Measurements from ENCODE around the gene ACVR2A.
A peak's percentile ranks its signal among the peaks of the same experiment; 100 is the strongest.

Gene ACVR2A

DNA sequence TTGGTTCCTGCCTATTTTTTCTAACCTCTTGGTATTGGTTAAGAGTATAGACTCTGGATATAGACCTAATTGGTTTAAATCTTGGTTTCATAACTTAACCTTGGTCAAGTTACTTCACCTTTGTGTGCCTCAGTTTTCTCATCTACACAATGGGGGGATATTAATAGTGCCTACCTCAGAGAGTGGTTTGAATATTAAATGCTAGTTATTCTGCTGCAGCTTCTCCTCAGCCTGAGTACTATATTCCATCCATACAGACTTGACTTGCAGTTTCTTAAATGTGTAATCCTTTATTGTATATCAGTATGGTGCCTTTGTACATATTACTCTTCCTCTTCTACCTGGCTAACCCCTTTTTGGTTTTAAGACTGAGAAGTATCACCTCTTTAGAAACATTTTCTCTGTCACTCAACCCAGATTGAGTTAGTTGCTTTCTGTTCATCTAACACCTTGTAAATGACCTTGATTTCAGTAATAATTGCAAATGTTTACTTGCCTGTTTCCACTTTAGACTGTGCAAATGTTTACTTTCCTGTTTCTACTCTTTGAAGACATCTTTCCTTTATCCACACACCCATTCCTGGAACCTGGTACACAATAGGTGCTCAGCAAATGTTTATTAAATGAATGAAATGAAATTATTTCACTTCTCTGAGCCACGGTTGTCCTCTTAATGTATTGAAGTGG, 6.6 kb downstream of the ACVR2A start:
- intact Hi-C loops (cut with DNase I): no loop called here
- no peak for DNase-seq

DNA sequence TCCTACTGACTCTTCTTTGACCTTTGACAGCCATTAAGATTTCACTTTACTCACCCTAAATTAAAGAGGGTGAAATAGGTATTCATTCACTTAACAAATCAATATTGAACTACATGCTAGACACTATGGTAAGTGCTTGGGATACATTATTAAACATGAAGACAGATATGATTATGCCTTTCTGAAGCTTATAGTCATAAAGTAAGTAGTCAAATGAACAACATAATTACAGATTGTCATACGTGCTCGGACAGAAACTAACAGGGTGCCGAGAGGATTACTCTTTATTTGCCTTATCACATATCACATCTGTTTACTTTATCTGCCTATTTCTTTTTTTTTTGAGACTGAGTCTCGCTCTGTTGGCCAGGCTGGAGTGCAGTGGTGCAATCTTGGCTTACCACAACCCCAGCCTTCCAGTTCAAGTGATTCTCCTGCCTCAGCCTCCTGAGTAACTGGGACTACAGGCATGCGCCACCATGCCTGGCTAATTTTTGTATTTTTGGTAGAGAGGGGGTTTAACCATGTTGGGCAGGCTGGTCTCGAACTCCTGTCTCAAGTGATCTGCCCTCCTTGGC, 9.8 kb downstream of the ACVR2A start:
- intact Hi-C loops (cut with DNase I): no loop called here
- no peak for DNase-seq

DNA sequence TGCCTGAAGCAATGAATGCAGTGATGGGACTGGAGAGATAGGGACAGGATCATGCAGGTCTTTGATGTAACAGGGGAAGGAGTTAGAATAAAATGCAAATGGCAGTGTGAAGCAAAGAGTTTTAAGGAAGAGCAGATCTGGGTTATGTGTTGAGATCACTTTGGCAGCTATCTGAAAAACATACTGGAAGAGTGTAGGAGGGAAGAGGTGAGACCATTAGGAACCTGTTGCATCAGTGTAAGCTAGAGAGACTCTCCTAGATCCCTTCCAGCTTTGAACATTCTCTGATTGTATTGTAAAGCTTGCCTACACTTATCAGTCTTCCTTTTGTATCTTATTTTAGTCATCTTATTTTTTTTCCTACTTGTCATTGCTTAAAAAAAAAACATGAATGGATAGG, 10.5 kb downstream of the ACVR2A start:
- intact Hi-C loops (cut with DNase I): no loop called here
- DNase-seq: no peak

DNA sequence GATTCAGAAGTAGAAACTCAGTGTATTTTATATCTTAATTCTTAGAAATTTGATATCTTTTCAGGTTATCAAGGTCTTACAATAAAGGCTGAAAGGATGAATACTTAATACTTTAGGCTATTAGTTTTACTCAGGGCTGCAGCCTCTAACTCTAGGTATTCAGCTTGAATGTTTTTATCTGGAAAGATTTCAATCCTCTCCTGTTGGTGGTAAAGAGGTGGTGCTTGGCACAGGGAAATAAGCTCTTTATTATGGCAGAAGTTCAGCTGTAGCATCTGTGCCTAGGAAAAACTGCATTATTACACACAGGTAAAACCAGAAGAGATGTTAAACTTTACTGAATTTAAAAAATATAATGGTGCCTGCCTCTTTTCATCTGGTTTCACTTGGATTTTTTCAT, 11.1 kb downstream of the ACVR2A start:
- DNase-seq: no peak
- intact Hi-C loops (cut with DNase I): no loop called here

DNA sequence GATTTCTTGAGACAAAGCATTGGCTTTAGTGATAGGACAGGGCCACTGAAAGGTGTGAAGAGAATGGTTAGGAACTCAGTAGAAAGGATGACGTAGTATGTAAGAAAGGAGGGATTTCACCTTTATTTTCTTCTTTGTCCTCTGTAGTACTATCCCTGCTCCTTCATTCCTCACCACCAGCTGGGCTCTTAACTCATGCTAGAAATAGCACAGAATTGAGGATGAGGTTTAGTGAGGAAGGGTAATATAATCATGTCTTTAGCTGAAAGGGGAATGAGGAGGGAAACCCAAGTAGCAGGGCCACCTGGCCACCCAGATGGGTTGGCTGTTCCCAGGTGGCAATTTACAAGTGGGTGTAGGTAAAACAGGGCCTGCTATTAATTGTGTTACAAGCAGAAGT, 15.2 kb downstream of the ACVR2A start:
- DNase-seq: no peak
- intact Hi-C loops (cut with DNase I): no loop called here

DNA sequence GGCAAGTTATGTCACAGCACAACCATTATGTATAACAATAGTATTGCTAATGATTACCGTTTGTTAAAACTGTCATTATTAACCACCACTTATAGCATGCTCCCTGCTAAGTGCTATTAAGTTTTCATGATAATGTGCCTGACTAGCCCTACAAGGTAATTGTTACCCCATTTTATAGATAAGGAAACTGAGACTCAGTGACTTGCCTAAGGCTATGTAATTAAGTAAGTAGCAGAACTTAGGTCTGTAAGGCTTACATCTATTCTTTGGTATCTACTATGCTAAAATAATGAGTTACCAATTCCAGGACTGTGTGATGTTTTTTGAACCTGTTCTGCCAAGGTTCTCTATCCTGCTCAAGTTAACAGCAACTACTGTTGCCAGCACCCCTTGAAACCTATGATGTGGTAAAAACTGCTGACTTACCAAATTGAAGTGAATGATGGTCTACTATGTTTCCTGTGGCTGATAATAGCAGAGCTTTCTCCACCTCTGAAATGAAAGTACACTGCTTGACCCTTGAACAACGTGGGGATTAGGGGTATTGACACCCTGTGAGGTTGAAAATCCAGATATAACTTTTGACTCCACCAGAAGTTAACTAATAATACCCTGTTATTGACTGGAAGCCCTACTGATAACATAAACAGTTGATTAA, 18.2 kb downstream of the ACVR2A start:
- intact Hi-C loops (cut with DNase I): no loop called here
- DNase-seq: no peak

DNA sequence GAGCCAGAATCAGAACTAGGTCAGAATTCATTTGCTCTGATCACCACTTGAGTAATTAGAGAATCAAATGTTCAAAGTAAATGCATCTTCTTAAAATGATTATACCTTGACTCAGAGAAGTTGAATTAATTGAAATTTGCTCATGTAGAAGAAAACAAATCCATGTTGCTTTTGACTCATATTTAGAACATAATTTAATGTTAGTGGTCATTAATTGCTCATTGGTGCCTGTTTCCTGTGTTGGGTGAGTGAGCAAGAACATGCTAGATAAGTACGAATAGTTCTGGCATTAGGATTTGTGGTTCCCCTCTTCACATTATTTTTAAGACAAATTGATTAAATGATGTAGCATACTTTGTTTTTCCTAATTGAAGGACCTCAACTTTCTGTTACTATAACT, 19.0 kb downstream of the ACVR2A start:
- intact Hi-C loops (cut with DNase I): no loop called here

DNA sequence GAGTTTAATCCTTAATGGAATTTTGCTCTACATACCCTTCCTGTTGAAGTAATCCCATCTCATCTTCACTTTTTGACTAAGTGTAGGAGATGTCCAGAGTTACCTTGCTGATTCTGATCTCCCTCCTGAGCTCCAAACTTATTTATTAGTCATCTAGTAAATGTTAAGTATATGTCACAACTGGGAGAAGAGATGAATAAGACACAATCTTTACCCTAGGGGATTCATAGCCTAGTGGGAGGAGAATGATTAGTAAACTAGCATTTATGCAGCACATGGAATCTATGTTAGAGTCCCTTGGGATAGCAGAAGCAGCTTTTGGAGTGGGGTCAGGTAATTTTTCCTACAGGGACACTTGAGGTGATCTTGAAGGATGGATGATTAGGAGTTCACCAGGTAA, 20.7 kb downstream of the ACVR2A start:
- DNase-seq: no peak
- intact Hi-C loops (cut with DNase I): no loop called here

More for the DNA sequence above, 19.0 kb downstream of the ACVR2A start:
- no peak for DNase-seq

DNA sequence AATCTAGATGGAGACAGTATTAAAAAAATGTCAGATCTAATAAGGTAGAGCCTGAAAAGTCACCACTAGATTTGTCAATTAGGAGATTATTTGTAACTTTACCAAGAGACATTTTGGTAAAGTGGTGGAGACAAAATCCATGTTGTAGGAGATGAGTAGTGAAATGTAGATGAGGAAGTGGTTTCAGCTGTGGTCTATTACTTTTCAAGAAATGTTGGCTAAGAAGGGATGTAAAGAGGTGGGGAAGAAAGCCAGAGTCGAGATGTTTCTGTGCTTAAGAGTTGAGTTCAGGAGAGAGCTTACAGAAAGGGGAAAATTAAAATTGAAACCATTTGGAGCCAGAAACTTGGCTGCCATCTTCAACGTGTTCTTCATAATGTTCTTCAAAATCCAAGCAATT, 22.2 kb downstream of the ACVR2A start:
- intact Hi-C loops (cut with DNase I): no loop called here
- DNase-seq: no peak

DNA sequence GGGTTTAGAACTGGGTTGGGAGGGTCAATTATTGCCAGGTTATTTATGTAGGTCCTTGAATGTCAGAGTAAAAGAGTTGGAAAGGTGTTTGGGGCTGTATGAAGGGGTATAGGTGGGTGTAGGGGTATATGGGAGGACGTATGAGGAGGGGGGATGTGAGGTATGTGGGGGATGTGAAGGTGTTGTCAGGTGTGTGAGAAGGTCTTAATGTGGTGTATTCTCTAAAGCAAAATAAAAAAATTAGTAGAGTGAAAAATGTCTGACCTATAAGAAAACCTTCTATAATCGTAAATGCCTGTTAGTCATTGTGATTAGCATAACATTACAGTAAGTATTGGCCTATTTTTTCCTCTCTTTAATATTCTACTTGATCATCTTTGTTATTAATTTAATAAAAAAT, 25.1 kb downstream of the ACVR2A start:
- intact Hi-C loops (cut with DNase I): no loop called here
- no peak for DNase-seq

DNA sequence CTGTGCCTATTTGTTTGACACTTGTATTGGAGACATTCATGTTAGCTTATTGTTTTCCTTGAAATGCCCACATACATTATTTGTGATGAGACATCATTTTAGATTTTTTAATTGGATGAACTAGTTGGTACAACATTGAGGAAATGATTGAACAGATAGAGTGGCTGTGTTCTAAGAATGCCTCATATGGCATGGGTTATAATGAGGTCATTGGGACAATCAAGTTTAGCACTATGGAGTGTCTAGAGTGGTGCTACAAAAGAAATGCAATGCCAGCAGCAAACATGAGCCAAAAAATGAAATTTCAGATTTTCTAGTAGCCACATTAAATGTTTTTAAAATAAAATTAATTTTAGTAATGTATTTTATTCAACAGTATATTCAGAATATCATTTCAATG, 28.1 kb downstream of the ACVR2A start:
- intact Hi-C loops (cut with DNase I): no loop called here
- no peak for DNase-seq

DNA sequence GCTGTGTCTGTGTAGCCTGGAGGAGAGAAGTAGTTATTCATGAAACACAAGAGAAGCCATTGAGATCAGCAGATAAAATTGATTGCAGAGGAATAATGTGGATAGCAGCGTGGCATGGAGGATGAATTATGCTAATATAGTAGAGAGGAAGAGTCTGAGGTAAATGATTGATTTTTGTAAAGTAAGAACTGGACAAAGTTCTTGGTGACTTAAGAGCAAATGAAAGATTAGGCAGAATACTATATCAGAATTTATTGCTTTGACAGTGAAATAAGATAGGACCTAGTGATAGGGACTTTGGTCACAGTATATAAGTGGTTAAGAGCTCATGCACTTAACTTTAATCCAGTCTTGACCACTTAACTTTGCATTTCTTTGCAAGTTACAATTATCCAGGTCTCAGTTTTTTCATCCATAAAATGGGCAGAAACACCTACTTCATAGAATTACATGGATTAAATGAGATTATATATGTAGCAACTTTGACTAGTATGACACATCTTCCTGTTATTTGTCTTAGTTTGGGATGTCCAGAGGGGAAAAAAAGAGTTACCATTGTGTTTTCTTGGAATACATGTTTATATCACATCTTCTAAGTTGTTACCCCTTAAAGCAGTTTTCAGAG, 29.1 kb downstream of the ACVR2A start:
- DNase-seq: no peak

DNA sequence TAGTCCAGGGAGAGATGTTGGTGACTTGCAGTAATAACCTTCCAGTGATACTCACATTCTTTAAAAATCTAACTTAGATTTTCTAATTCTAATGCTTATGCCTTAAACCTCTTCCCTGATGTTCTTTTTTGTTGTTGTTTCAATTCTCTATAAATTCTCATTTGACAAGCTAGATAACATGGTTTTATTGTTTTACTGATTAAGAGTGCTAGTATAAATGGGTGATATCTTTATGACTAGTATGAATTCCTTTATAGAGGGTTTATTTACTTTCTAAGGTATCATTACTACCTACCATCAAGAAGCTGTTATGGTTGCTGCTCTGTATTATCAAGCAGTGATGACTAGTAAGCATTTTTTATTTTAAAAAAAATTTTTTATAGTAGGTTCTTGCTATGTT, 35.0 kb downstream of the ACVR2A start:
- no peak for DNase-seq
- intact Hi-C loops (cut with DNase I): no loop called here

More for the DNA sequence above, 29.1 kb downstream of the ACVR2A start:
- intact Hi-C loops (cut with DNase I): no loop called here

DNA sequence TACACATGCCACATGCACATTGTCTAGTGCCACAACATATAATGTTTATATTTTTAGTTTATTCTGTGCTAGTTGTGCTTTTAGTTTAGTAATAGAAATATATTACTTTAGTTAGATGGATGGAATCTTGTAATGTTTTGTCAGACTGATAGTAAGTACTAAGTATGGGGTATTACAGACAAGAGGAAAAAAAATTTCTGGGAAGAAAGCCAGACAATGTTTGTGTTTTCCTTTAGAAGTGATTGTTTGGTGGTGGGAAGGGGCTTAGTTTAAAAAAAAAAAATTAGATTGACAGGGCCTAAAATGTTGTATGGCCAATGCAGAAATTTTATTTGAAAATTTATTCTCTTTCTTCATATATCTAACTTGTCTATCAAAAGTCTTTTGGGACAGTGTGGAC, 37.8 kb downstream of the ACVR2A start:
- intact Hi-C loops (cut with DNase I): no loop called here
- no peak for DNase-seq

DNA sequence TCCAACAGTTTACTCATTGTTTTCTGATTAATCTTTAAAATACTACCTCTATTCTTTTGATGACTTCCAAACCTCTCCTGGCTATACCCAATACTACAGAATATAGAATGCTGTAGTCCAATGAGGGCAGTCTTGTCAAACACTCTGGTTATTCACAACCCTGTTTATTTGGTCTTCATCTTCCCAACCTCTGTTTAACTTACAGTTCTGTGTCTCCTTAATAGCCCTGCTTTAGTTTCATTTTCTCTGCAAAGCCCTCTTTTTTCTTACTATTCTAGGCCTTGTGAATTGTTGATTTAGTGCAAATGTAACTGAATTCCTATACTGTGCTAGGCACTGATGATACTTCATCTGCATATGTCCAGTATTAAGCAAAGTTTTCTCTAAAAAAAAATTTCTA, 40.0 kb downstream of the ACVR2A start:
- intact Hi-C loops (cut with DNase I): no loop called here
- DNase-seq: no peak

DNA sequence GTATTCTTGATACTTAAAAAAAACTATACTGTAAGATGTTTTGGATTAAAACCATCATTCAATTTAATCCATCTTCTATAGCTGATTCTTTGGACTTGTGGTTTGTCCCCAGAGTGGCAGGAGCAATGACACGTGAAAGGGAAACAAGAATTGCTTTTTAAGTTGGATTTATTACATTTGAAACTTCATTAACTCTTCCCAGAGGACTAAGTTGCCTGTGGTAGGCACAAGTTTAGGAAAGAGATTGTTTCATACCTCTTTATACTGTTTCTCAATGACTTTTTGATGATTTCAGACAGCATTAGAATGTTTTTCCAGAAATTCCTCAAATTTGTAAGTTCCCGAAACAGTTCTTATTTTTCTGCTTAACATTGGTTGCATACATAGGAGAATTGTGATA, 41.3 kb downstream of the ACVR2A start:
- intact Hi-C loops (cut with DNase I): no loop called here
- no peak for DNase-seq

DNA sequence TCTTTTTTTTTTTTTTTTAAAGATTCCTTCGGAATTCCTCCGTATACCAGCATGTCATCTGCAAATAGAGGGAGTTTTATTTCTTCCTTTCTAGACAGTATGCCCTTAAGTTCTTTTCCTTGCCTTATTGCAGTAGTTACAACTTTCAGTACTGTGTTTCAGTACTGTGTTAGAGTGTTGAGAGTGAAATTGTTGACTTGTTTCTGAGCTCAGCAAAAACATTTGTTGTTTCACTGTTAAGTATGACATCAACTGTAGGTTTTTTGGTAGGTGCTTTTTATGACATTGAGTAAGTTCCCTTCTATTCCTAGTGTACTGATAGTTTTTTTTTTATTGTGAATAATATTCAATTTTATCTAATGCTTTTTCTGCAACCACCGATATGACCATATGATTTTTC, 43.9 kb downstream of the ACVR2A start:
- intact Hi-C loops (cut with DNase I): no loop called here
- DNase-seq: no peak

DNA sequence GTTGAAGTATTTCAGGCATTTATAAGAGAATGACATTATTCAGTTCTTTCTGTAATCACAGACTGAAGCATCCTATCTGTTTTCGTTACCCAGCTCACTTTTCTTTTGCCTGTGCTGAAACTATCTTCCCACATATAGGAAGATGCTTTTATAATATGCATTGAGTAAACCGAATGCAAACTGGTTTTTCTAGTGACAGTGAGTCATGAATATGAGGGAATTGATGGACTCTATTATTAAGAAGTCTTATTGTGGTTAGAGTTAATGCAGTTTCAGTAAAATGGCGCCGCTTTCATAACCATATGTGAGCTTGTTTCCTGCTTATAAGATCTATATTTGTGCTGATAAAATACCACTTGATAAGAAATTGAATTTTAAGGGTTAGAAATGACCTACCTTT, 59.2 kb downstream of the ACVR2A start:
- intact Hi-C loops (cut with DNase I): no loop called here
- no peak for DNase-seq

DNA sequence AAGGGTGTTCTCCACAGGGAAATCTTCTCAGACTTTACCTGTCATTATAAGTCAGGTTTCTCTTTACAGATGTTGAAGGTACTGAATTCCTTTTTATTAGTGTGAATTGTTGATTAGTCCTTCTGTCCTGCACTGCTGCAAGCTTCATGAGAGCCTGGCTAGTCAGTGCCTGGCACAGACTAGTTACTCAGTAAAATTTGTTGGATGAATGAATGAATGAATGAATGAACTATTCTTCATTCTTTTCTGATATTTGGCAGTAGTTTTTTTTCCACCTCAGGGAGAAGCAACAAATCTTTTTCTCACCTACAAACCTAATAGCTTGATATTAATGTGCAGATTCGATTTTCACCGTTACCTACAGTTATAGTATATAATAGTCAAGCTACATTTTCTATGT, 64.3 kb downstream of the ACVR2A start:
- intact Hi-C loops (cut with DNase I): no loop called here
- no peak for DNase-seq

DNA sequence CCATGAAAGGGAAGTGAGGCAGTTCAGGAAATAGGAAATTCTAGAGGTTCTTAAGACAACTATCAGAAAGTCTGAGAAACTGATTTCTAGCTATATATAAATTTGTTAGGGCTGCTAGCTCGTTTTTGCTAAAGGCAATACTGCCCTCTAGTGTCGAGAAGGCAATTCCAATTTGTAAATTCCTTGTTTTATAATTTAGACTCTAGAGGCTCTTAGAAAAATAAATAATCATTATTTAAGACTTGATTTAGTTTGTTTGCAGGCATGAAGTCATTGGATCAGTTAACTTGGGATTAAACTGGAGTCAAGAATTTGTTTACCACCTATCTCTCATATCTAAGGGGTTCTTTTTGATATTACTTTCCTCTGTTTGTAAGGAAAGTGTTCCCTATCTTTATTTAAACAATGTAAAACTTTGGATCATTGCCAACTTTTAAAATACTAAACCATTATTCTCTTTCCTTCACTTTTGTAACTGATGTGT, 66.2 kb downstream of the ACVR2A start:
- intact Hi-C loops (cut with DNase I): loop anchor here (10.0 kb wide), 1 partner anchor 826 kb away; no protein-coding TSS in a partner anchor

More for the DNA sequence above, 66.2 kb downstream of the ACVR2A start:
- DNase-seq: peak in 21 of 42 donors; percentile 6 to 77 (median 35)

Measured in head of caudate nucleus (tissue), 42 donors.